ENCODE data around the gene STARD3NL. TPM values are rescaled to one million over a fixed set of nuclear protein-coding genes. Genes with fewer than 3 reads are reported as not detected.

STARD3NL gene
- total and polyA plus RNA-seq, 2 of the 4 experiments (the other 2 are of a cell fraction), result 51.6 to 69.7 TPM

DNA sequence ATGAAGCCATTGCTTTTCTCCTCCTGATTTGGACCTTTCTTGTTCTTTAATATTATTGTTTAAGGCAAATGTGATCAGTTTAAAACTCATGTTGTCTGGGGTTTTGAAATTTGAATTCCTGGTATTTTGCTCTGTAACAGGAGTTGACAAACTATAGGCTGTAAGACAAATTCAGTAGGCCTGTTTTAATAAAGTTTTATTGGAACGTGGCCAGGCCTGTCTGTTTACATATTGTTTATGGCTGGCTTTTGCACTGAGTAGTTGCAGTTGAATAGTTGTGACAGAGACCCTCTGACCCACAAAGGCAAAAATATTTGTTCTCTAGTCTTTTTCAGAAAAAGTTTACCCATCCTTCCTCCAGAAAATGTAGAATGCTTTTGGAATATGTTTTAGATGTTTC is 29.8 kb downstream of the STARD3NL start:
- Histone ChIP-seq H2BK20ac (ENCODE audit: low read depth, low read length) (no peak overlapping the region), H3K4me1 (ENCODE audit: control insufficient read depth, insufficient read depth, low read length) (no peaks in the 10 kb centered on the region), H4K91ac (ENCODE audit: insufficient read depth, low read depth, low read length) (no peak overlapping the region), H2AK9ac (replicated peaks; ENCODE audit: low read depth, low read length, poor library complexity) (no peak overlapping the region), H3K36me3 (ENCODE audit: control insufficient read depth, insufficient read depth, low read length) (peaks cover 8% of the 10 kb centered on the region), H3K79me1 (ENCODE audit: low read depth in 1 of 2, low read length in 2 of 2) (peaks cover 18 to 26% of the 10 kb centered on the region in 2 experiments), H3K27ac (ENCODE audit: insufficient read depth, low read length) (no peak overlapping the region), H3K4me2 (ENCODE audit: low read depth, low read length) (no peak overlapping the region), H3K9me1 (ENCODE audit: insufficient read depth, low read length) (peaks cover 6% of the 10 kb centered on the region), H2BK120ac (ENCODE audit: low read depth, low read length) (no peak overlapping the region), H2BK5ac (ENCODE audit: low read depth, low read length, poor library complexity, severe bottlenecking) (no peak overlapping the region), H3K9me3 (ENCODE audit: control insufficient read depth, insufficient read depth, low read length) (no peaks in the 10 kb centered on the region), H3K4ac (ENCODE audit: low read depth, low read length) (no peak overlapping the region), H4K5ac (ENCODE audit: low read depth, low read length) (no peak overlapping the region), H3K14ac (replicated peaks; ENCODE audit: low read depth, low read length) (no peak overlapping the region), H3K9ac (ENCODE audit: low read depth, low read length) (no peak overlapping the region), H2AFZ (replicated peaks; ENCODE audit: low read length, poor library complexity) (no peak overlapping the region), H4K8ac (ENCODE audit: low read depth in 2 of 2, low read length in 2 of 2) (no peak overlapping the region), H3K23ac (ENCODE audit: low read depth, low read length) (no peak overlapping the region), H2AK5ac (ENCODE audit: low read depth, low read length) (no peak overlapping the region), H3K4me3 (ENCODE audit: insufficient read depth, low read depth, low read length) (no peak overlapping the region), H2BK15ac (ENCODE audit: low read depth, low read length) (no peak overlapping the region), H3K18ac (ENCODE audit: low read depth, low read length) (no peak overlapping the region), H4K20me1 (ENCODE audit: insufficient read depth, low read length) (no peaks in the 10 kb centered on the region; the same call in 1 of the 2 replicates), H3K56ac (ENCODE audit: extremely low read depth, insufficient read depth, low read length) (no peak overlapping the region), H3K27me3 (ENCODE audit: control insufficient read depth, insufficient read depth, low read length) (no peaks in the 10 kb centered on the region)
- TF ChIP-seq BHLHE40 (IDR thresholded peaks at IDR 0.05; ENCODE audit: low read depth, low read length), result no peak
- no peak for TF ChIP-seq RCOR1 (IDR thresholded peaks at IDR 0.05; ENCODE audit: insufficient replicate concordance, low read length)
- no peak for TF ChIP-seq CEBPB (IDR thresholded peaks at IDR 0.05; ENCODE audit: low read depth, low read length)
- TF ChIP-seq MXI1 (IDR thresholded peaks at IDR 0.05; ENCODE audit: borderline replicate concordance, low read depth, low read length), result no peak
- no peak for TF ChIP-seq RAD21 (IDR thresholded peaks at IDR 0.05; ENCODE audit: low read length)
- TF ChIP-seq POLR2A (IDR thresholded peaks at IDR 0.05; ENCODE audit: low read depth, low read length), result no peak
- TF ChIP-seq USF2 (IDR thresholded peaks at IDR 0.05; ENCODE audit: low read depth, low read length), result no peak
- no peak for TF ChIP-seq SMC3 (IDR thresholded peaks at IDR 0.05; ENCODE audit: low read depth, low read length)
- CTCF ChIA-PET, result no interaction called here
- dilution Hi-C loops (cut with HindIII; ENCODE audit: low sequenced_read_pairs, unreplicated experiment), result no loop called here
- ATAC-seq (ENCODE audit: low read depth), result no peak
- POLR2A ChIA-PET (ENCODE audit: unreplicated experiment), result no interaction called here
- BruUV-seq (replicated peaks), result no TSS peak
- WGBS, 2 experiments (ENCODE audit: extremely low coverage in 2 of 2, insufficient read length in 1 of 2), result no CpG with 5 or more reads among the region's 1 CpG
- intact Hi-C loops (cut with micrococcal nuclease), result no loop called here
- in situ Hi-C loops (cut with MboI; ENCODE audit: low sequenced_read_pairs), result no loop called here
- no peak for DNase-seq

Measured in IMR-90 (cell line).